Mammary epithelial cell (primary cell): Measurements from ENCODE around the gene LLCFC1.

Experiments
- EZH2 ChIP-seq: IDR thresholded peaks from 2 replicates; pipeline ENCODE4 v1.6.1; 2012; ENCODE audit warnings: low read length, inconsistent platforms, borderline replicate concordance
- TF ChIP-seq, protein P1 (sequence below), 2 donors: IDR thresholded peaks in 1 of 2; conservative IDR thresholded peaks in 1 of 2; 2 replicates each; pipeline ENCODE4 v1.5.1; 2011 to 2012; ENCODE audit warnings: inconsistent platforms in 2 of 2, low read length in 2 of 2, mild to moderate bottlenecking in 2 of 2, control low read depth in 1 of 2, low read depth in 1 of 2; ENCODE audit not compliant: insufficient read depth in 1 of 2; ENCODE audit errors: extremely low read depth in 1 of 2

DNA sequence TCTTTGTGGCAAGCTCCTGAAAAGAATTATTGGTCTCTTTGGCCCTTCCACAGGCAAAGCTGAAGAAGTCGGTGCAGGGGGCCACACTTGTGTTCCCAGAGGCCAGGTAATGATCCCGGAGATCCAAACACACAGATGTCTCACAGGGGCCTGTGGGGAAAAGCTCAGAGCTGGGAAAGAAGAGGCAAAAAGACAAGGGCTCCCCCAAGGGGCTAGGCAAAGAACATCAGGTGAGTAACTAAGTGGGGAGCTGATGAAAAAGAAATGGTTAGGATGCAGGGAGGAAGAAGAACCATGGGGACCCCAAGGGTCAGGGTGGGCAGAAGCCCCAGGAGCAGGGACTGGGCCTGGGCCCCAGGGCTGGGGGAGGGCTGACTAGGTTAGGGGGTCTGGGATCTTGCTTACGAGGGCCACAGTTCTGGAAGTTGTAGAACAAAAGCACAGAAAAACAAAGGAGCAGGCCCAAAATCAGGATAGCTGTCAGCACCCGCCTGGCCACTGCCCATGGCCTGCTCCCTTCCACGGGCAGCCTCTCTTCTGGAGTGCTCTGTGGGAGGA is 21.8 kb downstream of the LLCFC1 start:
- TF ChIP-seq, protein P1, sequence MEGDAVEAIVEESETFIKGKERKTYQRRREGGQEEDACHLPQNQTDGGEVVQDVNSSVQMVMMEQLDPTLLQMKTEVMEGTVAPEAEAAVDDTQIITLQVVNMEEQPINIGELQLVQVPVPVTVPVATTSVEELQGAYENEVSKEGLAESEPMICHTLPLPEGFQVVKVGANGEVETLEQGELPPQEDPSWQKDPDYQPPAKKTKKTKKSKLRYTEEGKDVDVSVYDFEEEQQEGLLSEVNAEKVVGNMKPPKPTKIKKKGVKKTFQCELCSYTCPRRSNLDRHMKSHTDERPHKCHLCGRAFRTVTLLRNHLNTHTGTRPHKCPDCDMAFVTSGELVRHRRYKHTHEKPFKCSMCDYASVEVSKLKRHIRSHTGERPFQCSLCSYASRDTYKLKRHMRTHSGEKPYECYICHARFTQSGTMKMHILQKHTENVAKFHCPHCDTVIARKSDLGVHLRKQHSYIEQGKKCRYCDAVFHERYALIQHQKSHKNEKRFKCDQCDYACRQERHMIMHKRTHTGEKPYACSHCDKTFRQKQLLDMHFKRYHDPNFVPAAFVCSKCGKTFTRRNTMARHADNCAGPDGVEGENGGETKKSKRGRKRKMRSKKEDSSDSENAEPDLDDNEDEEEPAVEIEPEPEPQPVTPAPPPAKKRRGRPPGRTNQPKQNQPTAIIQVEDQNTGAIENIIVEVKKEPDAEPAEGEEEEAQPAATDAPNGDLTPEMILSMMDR (conservative IDR thresholded peaks at IDR 0.05 in 1 of 2, IDR thresholded peaks at IDR 0.05 in 1 of 2; ENCODE audit: extremely low read depth in 1 of 2, insufficient read depth in 1 of 2, low read depth in 1 of 2, low read length in 2 of 2), result peak; percentile 52 to 82
- no peak for TF ChIP-seq EZH2
